HG03565 (cell line): ENCODE measurements around the gene SORL1-AS1.

Experiments
- ATAC-seq: cut with Tn5 transposase; IDR thresholded peaks from one replicate; pipeline ENCODE4 v1.9.1; 2021; ENCODE audit warnings: mild to moderate bottlenecking, moderate library complexity; ENCODE audit not compliant: unreplicated experiment

SORL1-AS1 gene

GRCh38 chr11:121406291-121406690, 46.5 kb downstream of the SORL1-AS1 start:
- ATAC-seq: no peak

DNA sequence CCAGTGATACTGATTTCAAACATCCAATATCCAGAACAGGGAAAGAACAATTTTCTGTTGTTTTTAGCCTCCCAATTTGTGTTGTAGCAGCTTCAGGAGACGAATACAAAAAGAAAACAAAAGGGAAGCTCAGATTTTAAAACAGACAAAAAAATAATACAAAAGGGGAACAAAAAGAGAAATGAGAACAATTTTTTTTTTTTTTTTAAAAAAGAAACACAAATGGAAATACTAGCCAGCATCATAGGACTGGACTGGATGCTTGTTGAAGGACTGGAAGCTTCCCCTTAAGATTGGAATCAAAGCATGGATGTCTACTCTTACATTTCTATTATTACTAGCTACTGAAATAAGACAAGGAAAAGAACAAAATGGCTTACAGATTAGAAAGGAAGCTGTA, 47.1 kb downstream of the SORL1-AS1 start:
- ATAC-seq: no peak

- no peak for ATAC-seq
Measured at GRCh38 chr11:121394785-121395184, 58.0 kb downstream of the SORL1-AS1 start.

DNA sequence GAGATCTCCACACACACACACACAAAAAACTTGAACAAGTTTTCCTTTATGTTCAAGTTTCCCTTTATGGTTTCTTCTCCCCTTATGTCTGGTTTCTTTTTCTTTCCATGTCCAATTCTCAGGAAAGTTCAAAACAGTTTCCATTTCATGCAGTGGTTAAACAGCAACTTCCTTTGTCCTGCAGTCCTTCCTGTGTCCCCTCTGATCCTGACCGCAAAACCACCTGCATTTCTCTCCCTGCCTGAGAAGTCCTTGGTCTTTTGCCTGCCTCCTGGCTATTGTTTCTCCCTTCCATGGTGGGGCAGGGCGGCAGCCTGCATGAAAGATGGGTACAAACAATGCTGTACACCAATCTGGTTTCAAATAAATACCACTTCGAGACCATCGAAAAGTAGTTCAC, 58.9 kb downstream of the SORL1-AS1 start:
- no peak for ATAC-seq

DNA sequence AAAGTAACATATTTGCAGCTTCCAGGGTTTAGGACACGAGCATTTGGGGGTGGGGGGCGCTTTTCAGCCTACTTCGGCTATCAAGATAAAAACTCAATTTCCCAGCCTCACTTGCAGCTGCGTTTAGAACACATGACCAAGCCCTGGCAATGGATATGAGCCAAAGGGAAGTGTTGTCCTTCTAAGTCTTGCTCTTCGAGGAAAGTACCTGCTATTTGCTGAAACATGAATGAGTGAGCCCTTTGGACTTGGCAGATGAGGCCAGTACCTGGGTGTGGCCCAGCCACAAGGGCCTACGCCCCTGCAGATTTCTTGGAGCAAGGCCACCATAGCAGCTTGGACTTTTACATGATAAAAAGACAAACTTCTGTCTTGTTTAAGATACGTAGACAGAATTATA, 60.9 kb downstream of the SORL1-AS1 start:
- ATAC-seq: no peak

- no peak for ATAC-seq
Measured at GRCh38 chr11:121389651-121390050, 63.1 kb downstream of the SORL1-AS1 start.
